ENCODE measurements around the gene FOSL1. TPM values are rescaled to one million over a fixed set of nuclear protein-coding genes. Genes with fewer than 3 reads are reported as not detected.

The FOSL1 gene
- not detected in 2 replicates for total RNA-seq
- 0.16 TPM for total RNA-seq (2013)
- 2.3 and 4.8 TPM in 2 replicates for polyA plus RNA-seq
- polyA minus RNA-seq = 4.4 and 4.6 TPM in 2 replicates

DNA sequence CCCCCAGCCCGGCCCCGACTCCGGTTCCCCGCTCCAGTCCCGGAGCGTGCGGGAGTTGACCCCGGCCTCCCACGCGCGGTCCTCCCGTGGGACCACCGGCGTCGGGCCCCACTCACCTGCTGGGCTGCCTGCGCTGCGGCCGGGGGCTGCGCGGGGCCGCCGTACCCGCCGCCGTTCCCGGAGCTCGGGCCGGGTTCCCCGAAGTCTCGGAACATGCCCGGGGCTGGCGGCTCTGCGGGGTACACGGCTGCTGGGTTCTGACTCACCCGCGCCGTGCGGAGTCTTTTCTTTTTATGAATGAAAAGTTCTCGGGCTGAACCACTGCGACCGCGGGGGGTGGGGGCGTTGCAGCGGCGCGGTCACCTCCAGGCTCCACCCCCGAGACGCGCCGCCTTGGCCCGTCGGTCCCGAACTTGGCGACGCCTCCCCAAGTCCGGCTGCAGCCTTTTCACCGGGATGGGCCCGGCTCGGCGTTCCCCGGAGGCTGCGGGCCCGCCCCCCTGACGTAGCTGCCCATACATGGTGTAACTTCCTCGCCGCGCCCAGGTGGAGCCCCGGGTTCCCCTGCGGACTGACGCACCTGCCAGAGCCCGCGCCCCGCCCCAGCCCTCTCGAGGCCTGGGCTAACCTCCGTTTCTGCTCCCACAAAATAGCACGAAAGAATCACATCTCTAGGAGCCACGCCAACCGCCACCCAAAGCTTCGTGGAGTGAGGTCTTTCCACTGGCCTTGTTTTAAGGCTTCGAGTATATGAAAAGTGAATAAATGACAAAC is at the start of gene FOSL1:
TSS of gene FOSL1 (minus strand) at position 264 of the 774 bp plus-strand sequence. CDS start at position 215, 49 bp downstream.
- peaks cover 20% of the 10 kb centered on the region in 2 donors for H3K4me1 ChIP-seq (ENCODE audit: control insufficient read depth in 2 of 2, insufficient read depth in 2 of 2, low read length in 2 of 2)
- H2AFZ ChIP-seq (ENCODE audit: insufficient read depth, low read depth, low read length, poor library complexity, severe bottlenecking) = peak within 1 kb of the TSS; percentile 68
- H3K4me2 ChIP-seq (replicated peaks; ENCODE audit: low read depth, low read length, poor library complexity, severe bottlenecking) = peak within 1 kb of the TSS; percentile 95
- H3K36me3 ChIP-seq (replicated peaks in 1 of 2; ENCODE audit: control extremely low read depth in 1 of 2, control insufficient read depth in 1 of 2, extremely low read depth in 1 of 2, insufficient read depth in 2 of 2, low read length in 1 of 2) = no peaks in the 10 kb centered on the region
- H3K27ac ChIP-seq (ENCODE audit: low read length in 2 of 2) = no peak within 1 kb of the TSS
- DNase-seq = peak; percentile 96
- peak within 1 kb of the TSS; percentile 71 for H3K9ac ChIP-seq (ENCODE audit: low read length)
- H3K79me2 ChIP-seq (ENCODE audit: control insufficient read depth, insufficient read depth, low read length) = no peaks in the 10 kb centered on the region
- 1% methylated on average over 75 of the region's 80 CpGs for WGBS (ENCODE audit: insufficient coverage)
- TF ChIP-seq, protein P1, sequence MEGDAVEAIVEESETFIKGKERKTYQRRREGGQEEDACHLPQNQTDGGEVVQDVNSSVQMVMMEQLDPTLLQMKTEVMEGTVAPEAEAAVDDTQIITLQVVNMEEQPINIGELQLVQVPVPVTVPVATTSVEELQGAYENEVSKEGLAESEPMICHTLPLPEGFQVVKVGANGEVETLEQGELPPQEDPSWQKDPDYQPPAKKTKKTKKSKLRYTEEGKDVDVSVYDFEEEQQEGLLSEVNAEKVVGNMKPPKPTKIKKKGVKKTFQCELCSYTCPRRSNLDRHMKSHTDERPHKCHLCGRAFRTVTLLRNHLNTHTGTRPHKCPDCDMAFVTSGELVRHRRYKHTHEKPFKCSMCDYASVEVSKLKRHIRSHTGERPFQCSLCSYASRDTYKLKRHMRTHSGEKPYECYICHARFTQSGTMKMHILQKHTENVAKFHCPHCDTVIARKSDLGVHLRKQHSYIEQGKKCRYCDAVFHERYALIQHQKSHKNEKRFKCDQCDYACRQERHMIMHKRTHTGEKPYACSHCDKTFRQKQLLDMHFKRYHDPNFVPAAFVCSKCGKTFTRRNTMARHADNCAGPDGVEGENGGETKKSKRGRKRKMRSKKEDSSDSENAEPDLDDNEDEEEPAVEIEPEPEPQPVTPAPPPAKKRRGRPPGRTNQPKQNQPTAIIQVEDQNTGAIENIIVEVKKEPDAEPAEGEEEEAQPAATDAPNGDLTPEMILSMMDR (IDR thresholded peaks at IDR 0.05) = no peak
- TF ChIP-seq EZH2 (IDR thresholded peaks at IDR 0.05; ENCODE audit: borderline replicate concordance, insufficient read depth, low read depth, low read length, poor library complexity, severe bottlenecking) = peak; percentile 47
- Mint-ChIP-seq H3K27ac (peak within 1 kb of the TSS; percentile 72), H3K9me3 (ENCODE audit: insufficient read depth) (no peaks in the 10 kb centered on the region), H3K27me3 (peaks cover 15% of the 10 kb centered on the region), H3K4me3 (peak within 1 kb of the TSS; percentile 83), H3K4me1 (peaks cover 10% of the 10 kb centered on the region)
- H3K4me3 ChIP-seq (ENCODE audit: control extremely low read depth in 1 of 5, extremely low read depth in 1 of 5, insufficient read depth in 1 of 5, low read depth in 2 of 5, low read length in 4 of 5) = peak within 1 kb of the TSS; percentile 2 to 64 (median 52)
- peaks cover 0 to 38% (median 12%) of the 10 kb centered on the region in 4 experiments for H3K27me3 ChIP-seq (replicated peaks in 1 of 4; ENCODE audit: control extremely low read depth in 1 of 4, control insufficient read depth in 3 of 4, insufficient read depth in 4 of 4, low read length in 3 of 4)
- H4K20me1 ChIP-seq (ENCODE audit: control insufficient read depth, insufficient read depth, low read length, poor library complexity, severe bottlenecking) = no peaks in the 10 kb centered on the region
- intact Hi-C loops (cut with micrococcal nuclease) = loop anchor here (1.0 kb wide), 3 partner anchors 10 to 42 kb away; partner anchors contain the start of genes C11orf68, CCDC85B, CFL1 and DRAP1
- ChIA-PET POLR2A (interaction anchor here (0.6 to 4.4 kb wide), 3 partner anchors 11 to 739 kb away, joined by 3 to 33 read pairs (median 3); partner anchors contain the start of genes CCDC85B and FIBP), CTCF (interaction anchor here (0.8 to 4.0 kb wide), 4 partner anchors 10 to 40 kb away, joined by 3 to 44 read pairs (median 12); partner anchors contain the start of genes CCDC85B, FIBP and MUS81)
- peaks cover 0 to 10% (median 0%) of the 10 kb centered on the region in 3 donors for H3K9me3 ChIP-seq (ENCODE audit: control extremely low read depth in 1 of 3, control insufficient read depth in 2 of 3, insufficient read depth in 1 of 3, low read length in 2 of 3)
- ATAC-seq (ENCODE audit: low read depth) = peak; percentile 95
